Measurements from ENCODE around the gene CABP1.

DNA sequence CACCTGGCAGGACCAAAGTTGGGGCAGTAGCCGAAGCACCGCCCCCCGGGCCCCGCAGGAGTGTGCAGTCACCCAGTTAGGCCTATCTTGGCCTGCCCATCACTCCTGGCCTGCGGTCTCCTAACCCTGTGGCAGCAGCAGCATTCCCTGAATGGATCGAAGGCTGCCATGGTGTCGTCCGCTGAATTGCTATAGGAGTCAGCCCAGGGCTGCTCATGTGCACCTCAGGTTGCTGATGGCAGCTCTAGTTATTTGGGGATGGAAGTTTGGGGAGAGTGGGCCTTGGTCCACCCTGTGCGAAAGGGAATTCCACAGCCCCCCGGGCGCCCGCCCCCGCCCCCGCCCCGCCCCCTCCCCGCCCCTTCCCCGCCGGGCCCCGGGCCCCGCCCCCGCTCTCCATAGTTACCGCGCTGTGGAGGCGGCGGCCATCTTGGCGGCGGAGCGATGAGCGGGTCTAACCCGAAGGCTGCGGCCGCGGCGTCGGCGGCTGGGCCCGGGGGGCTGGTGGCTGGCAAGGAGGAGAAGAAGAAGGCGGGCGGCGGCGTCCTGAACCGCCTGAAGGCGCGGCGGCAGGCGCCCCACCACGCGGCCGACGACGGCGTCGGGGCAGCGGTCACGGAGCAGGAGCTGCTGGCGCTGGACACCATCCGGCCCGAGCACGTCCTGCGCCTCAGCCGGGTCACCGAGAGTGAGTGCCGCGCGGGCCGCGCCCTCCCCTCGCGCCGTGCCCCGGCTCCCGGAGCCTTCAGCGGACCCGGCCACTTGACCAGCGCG lies 69.8 kb downstream of the CABP1 start, which contains the start of gene UNC119B:
- TF ChIP-seq POLR2A (IDR thresholded peaks at IDR 0.05; ENCODE audit: low read depth, low read length) (peak; percentile 53; the same call in 1 of the 2 replicates), TAF1 (IDR thresholded peaks at IDR 0.05; ENCODE audit: borderline replicate concordance, low read depth, low read length) (0 out of 2 replicates have a peak, but pooled peaks have one; percentile 11), POLR2AphosphoS5 (IDR thresholded peaks at IDR 0.05; ENCODE audit: low read depth, low read length) (no peak)
